Measurements from ENCODE around the gene ZFAND3. TPM values are rescaled to one million over a fixed set of nuclear protein-coding genes. Genes with fewer than 3 reads are reported as not detected.

ZFAND3 gene
- total RNA-seq, 4 donors from 2014 or later: 45.0 to 55.2 (median 49.5) TPM

GRCh38 chr6:37814374-37814773 is 5.2 kb upstream of the ZFAND3 start:
- DNase-seq (no peak), ATAC-seq (no peak)
- in situ Hi-C loops (cut with MboI; ENCODE audit: low sequenced_read_pairs in 4 of 4) (no loop called here), intact Hi-C loops (cut with DNase I; ENCODE audit: low total_unique reads) (no loop called here)
- Histone ChIP-seq H3K27ac (no peak overlapping the region), H3K4me3 (no peak overlapping the region), H3K36me3 (no peaks in the 10 kb centered on the region), H3K4me1 (peaks cover 4 to 7% of the 10 kb centered on the region in 2 donors), H3K27me3 (no peaks in the 10 kb centered on the region), H3K9me3 (no peaks in the 10 kb centered on the region)
- TF ChIP-seq, protein P1, sequence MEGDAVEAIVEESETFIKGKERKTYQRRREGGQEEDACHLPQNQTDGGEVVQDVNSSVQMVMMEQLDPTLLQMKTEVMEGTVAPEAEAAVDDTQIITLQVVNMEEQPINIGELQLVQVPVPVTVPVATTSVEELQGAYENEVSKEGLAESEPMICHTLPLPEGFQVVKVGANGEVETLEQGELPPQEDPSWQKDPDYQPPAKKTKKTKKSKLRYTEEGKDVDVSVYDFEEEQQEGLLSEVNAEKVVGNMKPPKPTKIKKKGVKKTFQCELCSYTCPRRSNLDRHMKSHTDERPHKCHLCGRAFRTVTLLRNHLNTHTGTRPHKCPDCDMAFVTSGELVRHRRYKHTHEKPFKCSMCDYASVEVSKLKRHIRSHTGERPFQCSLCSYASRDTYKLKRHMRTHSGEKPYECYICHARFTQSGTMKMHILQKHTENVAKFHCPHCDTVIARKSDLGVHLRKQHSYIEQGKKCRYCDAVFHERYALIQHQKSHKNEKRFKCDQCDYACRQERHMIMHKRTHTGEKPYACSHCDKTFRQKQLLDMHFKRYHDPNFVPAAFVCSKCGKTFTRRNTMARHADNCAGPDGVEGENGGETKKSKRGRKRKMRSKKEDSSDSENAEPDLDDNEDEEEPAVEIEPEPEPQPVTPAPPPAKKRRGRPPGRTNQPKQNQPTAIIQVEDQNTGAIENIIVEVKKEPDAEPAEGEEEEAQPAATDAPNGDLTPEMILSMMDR (IDR thresholded peaks at IDR 0.05 in 4 of 5, conservative IDR thresholded peaks at IDR 0.05 in 1 of 5): no peak
- TF ChIP-seq POLR2A (IDR thresholded peaks at IDR 0.05): no peak

DNA sequence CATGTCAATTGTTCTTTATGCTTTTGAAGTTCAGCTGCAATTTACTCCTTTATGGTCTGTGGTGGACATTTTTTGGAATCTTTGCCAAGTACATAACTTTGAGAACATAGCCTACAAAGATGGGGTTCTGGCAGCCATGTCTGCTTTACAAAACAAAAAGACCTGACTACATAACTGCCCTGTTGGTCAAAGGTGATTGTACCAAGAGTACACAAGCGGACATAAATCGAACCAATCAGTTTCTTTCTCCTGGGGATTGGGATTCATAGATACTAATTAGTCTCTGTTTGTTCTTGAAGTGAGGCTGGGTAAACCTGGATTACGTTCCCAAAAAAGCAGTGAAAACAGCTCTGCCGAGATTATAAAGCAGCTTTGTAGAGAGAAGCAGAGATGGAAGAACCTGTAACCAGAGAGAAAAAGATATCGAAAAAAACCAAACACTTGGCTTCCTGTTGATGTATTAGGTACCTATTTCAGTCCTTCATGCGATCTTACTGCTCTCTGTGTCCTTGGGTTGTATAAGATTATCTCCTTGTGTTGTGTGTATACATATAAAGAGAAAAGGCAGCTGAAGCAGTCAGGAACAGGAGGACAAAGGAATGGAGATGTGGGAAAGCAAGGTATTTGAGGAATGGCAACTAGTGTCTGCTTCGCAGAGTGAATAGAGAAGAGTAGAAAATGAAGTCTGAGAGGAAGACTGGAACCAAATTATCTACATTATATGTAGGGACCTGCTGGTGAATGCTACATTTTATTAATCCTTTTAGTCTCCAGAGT is 2.7 kb upstream of the ZFAND3 start:
- DNase-seq (no peak), ATAC-seq (no peak)
- TF ChIP-seq POLR2A (IDR thresholded peaks at IDR 0.05): no peak
- TF ChIP-seq, protein P1 (IDR thresholded peaks at IDR 0.05 in 4 of 5, conservative IDR thresholded peaks at IDR 0.05 in 1 of 5): no peak
- Histone ChIP-seq H3K9me3 (no peaks in the 10 kb centered on the region), H3K4me1 (peaks cover 16 to 21% of the 10 kb centered on the region in 2 donors), H3K4me3 (no peak overlapping the region), H3K36me3 (no peaks in the 10 kb centered on the region), H3K27me3 (no peaks in the 10 kb centered on the region), H3K27ac (no peak overlapping the region)
- in situ Hi-C loops (cut with MboI; ENCODE audit: low sequenced_read_pairs in 4 of 4) (no loop called here), intact Hi-C loops (cut with DNase I; ENCODE audit: low total_unique reads) (no loop called here)

DNA sequence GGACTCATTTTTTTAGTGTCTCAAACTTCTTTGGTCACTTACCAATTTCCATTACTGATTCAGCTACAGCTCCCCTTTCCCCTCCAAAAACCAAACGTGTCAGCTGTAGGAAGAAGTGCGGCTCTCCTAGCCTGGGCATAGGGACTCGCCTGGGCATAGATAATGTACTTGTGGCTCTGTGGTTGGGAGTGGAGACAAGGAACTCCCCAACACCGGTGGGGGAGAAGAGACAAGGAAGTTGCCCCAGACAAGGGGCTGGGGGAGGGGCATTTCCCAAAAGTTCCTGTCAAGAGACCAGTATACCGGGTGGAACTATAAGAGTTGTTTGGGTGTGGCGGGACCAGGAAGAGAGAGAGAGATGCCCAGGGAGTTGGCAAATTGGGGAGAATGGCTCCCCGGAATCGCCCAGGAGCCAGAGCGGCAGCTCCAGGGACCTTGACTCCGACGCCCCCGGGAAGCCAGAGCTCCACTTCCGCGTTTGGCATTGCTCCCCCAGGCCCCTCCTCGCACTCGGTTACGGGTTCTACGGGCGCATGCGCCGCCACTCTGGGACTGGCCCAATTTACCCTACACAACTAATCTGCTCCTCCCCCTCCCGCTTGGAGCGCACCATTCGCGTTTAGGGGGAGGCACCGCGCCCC is 871 bp upstream of the ZFAND3 start:
- H3K36me3 ChIP-seq: no peaks in the 10 kb centered on the region
- in situ Hi-C loops (cut with MboI; ENCODE audit: low sequenced_read_pairs in 4 of 4) (no loop called here), intact Hi-C loops (cut with DNase I; ENCODE audit: low total_unique reads) (loop anchor here (1.0 to 2.0 kb wide), 2 partner anchors 22 to 28 kb away; no protein-coding TSS in a partner anchor)
- peak overlapping the region; percentile 87 to 91 (median 89) for H3K4me3 ChIP-seq
- H3K9me3 ChIP-seq: no peaks in the 10 kb centered on the region
- peaks cover 35 to 38% of the 10 kb centered on the region in 2 donors for H3K4me1 ChIP-seq
- DNase-seq (peak; percentile 86 to 91), ATAC-seq (peak; percentile 73 to 78)
- H3K27ac ChIP-seq: peak overlapping the region; percentile 96 to 99 (median 98)
- H3K27me3 ChIP-seq: no peaks in the 10 kb centered on the region
- TF ChIP-seq, protein P1 (IDR thresholded peaks at IDR 0.05 in 4 of 5, conservative IDR thresholded peaks at IDR 0.05 in 1 of 5): no peak
- TF ChIP-seq POLR2A (IDR thresholded peaks at IDR 0.05): peak; percentile 65 to 92

- ATAC-seq (peak; percentile 36 to 53), DNase-seq (peak; percentile 59 to 74)
- Histone ChIP-seq H3K36me3 (no peaks in the 10 kb centered on the region), H3K9me3 (no peaks in the 10 kb centered on the region), H3K27me3 (no peaks in the 10 kb centered on the region), H3K4me1 (peaks cover 47 to 52% of the 10 kb centered on the region in 2 donors), H3K4me3 (peak overlapping the region; percentile 87 to 91 (median 89)), H3K27ac (peak overlapping the region; percentile 96 to 99 (median 98))
- TF ChIP-seq, protein P1 (IDR thresholded peaks at IDR 0.05 in 4 of 5, conservative IDR thresholded peaks at IDR 0.05 in 1 of 5): no peak
- TF ChIP-seq POLR2A (IDR thresholded peaks at IDR 0.05): peak; percentile 25 to 63
- in situ Hi-C loops (cut with MboI; ENCODE audit: low sequenced_read_pairs in 4 of 4): no loop called here
- intact Hi-C loops (cut with DNase I; ENCODE audit: low total_unique reads): loop anchor here (1.0 to 2.0 kb wide), 2 partner anchors 24 to 29 kb away; no protein-coding TSS in a partner anchor
Observed at GRCh38 chr6:37819802-37820717, 533 bp downstream of the ZFAND3 start.

All from gastrocnemius medialis (tissue), 4 donors.